ENCODE measurements around the gene HIVEP3. TPM values are rescaled to one million over a fixed set of nuclear protein-coding genes. Genes with fewer than 3 reads are reported as not detected.

HIVEP3 gene
- total and polyA plus RNA-seq, 2 experiments from 2014 or later: 0.57 to 5.9 TPM

DNA sequence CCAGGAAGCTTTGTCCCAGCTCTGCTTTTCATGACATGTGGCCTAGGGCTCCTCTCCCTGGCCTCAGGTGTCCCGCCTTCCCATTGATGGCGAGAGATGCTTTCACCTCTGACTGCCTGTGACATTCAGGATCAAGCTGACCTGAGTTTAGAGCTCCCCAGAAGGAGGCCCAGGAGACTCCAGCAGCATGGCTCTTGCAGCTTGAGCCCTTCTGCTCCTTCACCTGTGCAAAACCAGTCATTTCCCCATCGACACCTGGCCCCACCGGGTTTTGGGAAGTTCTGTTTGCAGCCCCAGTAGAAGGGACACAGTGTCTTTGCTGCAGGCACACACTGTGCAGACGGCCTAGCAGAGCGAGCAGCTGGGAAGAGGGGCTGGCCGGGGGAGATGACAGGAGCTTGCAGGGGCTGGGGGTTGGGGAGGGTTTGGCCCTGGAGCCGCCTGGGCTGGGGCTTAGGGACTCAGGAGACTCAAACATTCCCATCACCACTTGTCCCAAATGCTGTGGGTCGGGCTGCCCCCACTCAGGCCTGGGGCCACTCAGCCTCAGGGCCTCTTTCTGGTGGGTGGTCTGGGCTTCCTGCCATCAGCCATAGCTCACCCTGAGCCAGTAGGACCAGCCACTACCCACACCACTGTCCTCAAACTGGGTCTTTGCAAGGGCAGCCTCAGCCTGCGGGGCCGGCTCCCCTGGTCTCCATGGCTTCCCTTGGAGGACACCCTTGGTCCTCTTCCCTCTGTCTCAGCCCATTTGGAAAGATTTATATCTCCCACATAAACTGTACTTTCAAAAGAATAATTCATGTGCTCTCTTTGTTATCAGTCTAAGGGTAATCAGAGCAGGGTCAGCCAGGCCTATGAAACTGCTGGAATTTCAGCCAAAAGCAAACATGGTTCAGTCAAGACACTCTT lies 430.4 kb downstream of the HIVEP3 start:
- no peaks in the 10 kb centered on the region for H3K36me3 ChIP-seq (replicated peaks; ENCODE audit: insufficient read depth, low read depth)
- peak overlapping the region; percentile 16 for H3K4me2 ChIP-seq
- H3K4me3 ChIP-seq: no peak overlapping the region
- no peaks in the 10 kb centered on the region for H3K27me3 ChIP-seq
- H4K20me1 ChIP-seq (ENCODE audit: insufficient read depth, poor library complexity, severe bottlenecking): no peaks in the 10 kb centered on the region
- WGBS (ENCODE audit: low lambda C conversion rate, missing lambda C conversion rate): 63% methylated on average over 11 of the region's 11 CpGs
- no peaks in the 10 kb centered on the region for H3K9me2 ChIP-seq (replicated peaks; ENCODE audit: insufficient read depth)
- H3K9me3 ChIP-seq (ENCODE audit: low read depth): no peaks in the 10 kb centered on the region
- peak overlapping the region; percentile 45 for H3K27ac ChIP-seq
- no peaks in the 10 kb centered on the region for H3K79me2 ChIP-seq
- H2AFZ ChIP-seq: no peak overlapping the region
- H3K4me1 ChIP-seq (ENCODE audit: insufficient read depth): peaks cover 58% of the 10 kb centered on the region
- DNase-seq (ENCODE audit: low spot score): no peak
- TF ChIP-seq EZH2phosphoT487 (IDR thresholded peaks at IDR 0.05; ENCODE audit: low read depth, severe bottlenecking, unreplicated experiment) (no peak), EZH2 (IDR thresholded peaks at IDR 0.05; ENCODE audit: borderline replicate concordance) (no peak), CTCF (IDR thresholded peaks at IDR 0.05; ENCODE audit: poor library complexity) (no peak)

- no peaks in the 10 kb centered on the region for H3K79me2 ChIP-seq
- no peaks in the 10 kb centered on the region for H3K36me3 ChIP-seq (replicated peaks; ENCODE audit: insufficient read depth, low read depth)
- peak overlapping the region; percentile 70 for H3K4me2 ChIP-seq
- no peaks in the 10 kb centered on the region for H3K27me3 ChIP-seq
- no peaks in the 10 kb centered on the region for H3K9me3 ChIP-seq (ENCODE audit: low read depth)
- H2AFZ ChIP-seq: peak overlapping the region; percentile 33
- no peak for DNase-seq (ENCODE audit: low spot score)
- H3K4me3 ChIP-seq: no peak overlapping the region
- peak overlapping the region; percentile 69 for H3K27ac ChIP-seq
- H3K9me2 ChIP-seq (replicated peaks; ENCODE audit: insufficient read depth): no peaks in the 10 kb centered on the region
- TF ChIP-seq EZH2phosphoT487 (IDR thresholded peaks at IDR 0.05; ENCODE audit: low read depth, severe bottlenecking, unreplicated experiment) (no peak), EZH2 (IDR thresholded peaks at IDR 0.05; ENCODE audit: borderline replicate concordance) (no peak), CTCF (IDR thresholded peaks at IDR 0.05; ENCODE audit: poor library complexity) (no peak)
- H3K4me1 ChIP-seq (ENCODE audit: insufficient read depth): peaks cover 64% of the 10 kb centered on the region
- 53% methylated on average over 16 of the region's 16 CpGs for WGBS (ENCODE audit: low lambda C conversion rate, missing lambda C conversion rate)
- no peaks in the 10 kb centered on the region for H4K20me1 ChIP-seq (ENCODE audit: insufficient read depth, poor library complexity, severe bottlenecking)
These were observed 431.3 kb downstream of the HIVEP3 start for GRCh38 chr1:41487126-41488039.

- no peaks in the 10 kb centered on the region for H3K27me3 ChIP-seq
- peak overlapping the region; percentile 33 for H2AFZ ChIP-seq
- no peak overlapping the region for H3K4me3 ChIP-seq
- no peak for DNase-seq (ENCODE audit: low spot score)
- WGBS (ENCODE audit: low lambda C conversion rate, missing lambda C conversion rate): 20% methylated on average over 23 of the region's 23 CpGs
- no peak for TF ChIP-seq EZH2 (IDR thresholded peaks at IDR 0.05; ENCODE audit: borderline replicate concordance)
- TF ChIP-seq EZH2phosphoT487 (IDR thresholded peaks at IDR 0.05; ENCODE audit: low read depth, severe bottlenecking, unreplicated experiment): no peak
- no peak for TF ChIP-seq CTCF (IDR thresholded peaks at IDR 0.05; ENCODE audit: poor library complexity)
- peaks cover 72% of the 10 kb centered on the region for H3K4me1 ChIP-seq (ENCODE audit: insufficient read depth)
- no peaks in the 10 kb centered on the region for H3K36me3 ChIP-seq (replicated peaks; ENCODE audit: insufficient read depth, low read depth)
- no peaks in the 10 kb centered on the region for H3K9me3 ChIP-seq (ENCODE audit: low read depth)
- no peaks in the 10 kb centered on the region for H3K79me2 ChIP-seq
- H3K27ac ChIP-seq: peak overlapping the region; percentile 69
- peak overlapping the region; percentile 70 for H3K4me2 ChIP-seq
- no peaks in the 10 kb centered on the region for H4K20me1 ChIP-seq (ENCODE audit: insufficient read depth, poor library complexity, severe bottlenecking)
- H3K9me2 ChIP-seq (replicated peaks; ENCODE audit: insufficient read depth): no peaks in the 10 kb centered on the region
These were observed 432.2 kb downstream of the HIVEP3 start for GRCh38 chr1:41486371-41487125.
